ENCODE measurements around the gene TNRC18. TPM values are rescaled to one million over a fixed set of nuclear protein-coding genes. Genes with fewer than 3 reads are reported as not detected.

Gene TNRC18
- total RNA-seq, 1 experiment from 2014 or later, result 91.7 TPM

DNA sequence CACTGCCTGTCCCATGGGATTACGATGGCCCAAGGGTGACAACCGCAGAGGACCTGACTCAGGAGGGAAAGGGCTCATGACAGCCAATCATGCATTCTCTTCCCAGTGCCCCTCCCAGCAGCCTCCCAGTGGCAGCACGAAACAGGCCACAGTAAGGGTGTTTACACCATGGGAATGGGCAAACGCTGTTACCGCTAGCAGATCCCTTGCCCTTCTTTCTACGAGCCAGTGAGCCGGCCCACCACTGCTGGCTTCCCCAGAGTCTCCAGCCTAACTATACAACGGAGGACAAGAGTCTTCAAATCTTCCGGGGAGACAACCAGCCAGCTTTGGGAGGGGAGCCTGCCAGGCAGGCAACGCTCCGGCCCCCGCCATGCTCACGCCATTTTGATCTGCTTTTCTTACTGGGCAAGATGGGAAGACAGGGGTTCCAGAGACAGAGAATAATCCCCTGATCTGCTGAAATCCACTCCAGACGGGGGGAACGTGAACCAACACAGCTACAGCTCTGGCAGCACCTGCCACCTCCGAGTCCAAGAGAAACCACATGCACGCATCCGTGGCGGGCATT lies 71.1 kb downstream of the TNRC18 start:
- no peak overlapping the region for H3K27ac ChIP-seq (ENCODE audit: low read depth, low read length, poor library complexity, severe bottlenecking)
- no peaks in the 10 kb centered on the region for H3K27me3 ChIP-seq (replicated peaks; ENCODE audit: insufficient read depth, low read depth, low read length, poor library complexity)
- POLR2A ChIA-PET (ENCODE audit: low non-redundant PET), result no interaction called here
- CTCF ChIA-PET, result no interaction called here
- no peak for DNase-seq (ENCODE audit: low spot score)
- TF ChIP-seq EZH2 (IDR thresholded peaks at IDR 0.05; ENCODE audit: borderline replicate concordance, low read depth, low read length, poor library complexity, severe bottlenecking), result no peak
- TF ChIP-seq, protein P1, sequence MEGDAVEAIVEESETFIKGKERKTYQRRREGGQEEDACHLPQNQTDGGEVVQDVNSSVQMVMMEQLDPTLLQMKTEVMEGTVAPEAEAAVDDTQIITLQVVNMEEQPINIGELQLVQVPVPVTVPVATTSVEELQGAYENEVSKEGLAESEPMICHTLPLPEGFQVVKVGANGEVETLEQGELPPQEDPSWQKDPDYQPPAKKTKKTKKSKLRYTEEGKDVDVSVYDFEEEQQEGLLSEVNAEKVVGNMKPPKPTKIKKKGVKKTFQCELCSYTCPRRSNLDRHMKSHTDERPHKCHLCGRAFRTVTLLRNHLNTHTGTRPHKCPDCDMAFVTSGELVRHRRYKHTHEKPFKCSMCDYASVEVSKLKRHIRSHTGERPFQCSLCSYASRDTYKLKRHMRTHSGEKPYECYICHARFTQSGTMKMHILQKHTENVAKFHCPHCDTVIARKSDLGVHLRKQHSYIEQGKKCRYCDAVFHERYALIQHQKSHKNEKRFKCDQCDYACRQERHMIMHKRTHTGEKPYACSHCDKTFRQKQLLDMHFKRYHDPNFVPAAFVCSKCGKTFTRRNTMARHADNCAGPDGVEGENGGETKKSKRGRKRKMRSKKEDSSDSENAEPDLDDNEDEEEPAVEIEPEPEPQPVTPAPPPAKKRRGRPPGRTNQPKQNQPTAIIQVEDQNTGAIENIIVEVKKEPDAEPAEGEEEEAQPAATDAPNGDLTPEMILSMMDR (conservative IDR thresholded peaks at IDR 0.05; ENCODE audit: low read depth, low read length), result no peak
- intact Hi-C loops (cut with micrococcal nuclease; ENCODE audit: unreplicated experiment), result no loop called here
- no peaks in the 10 kb centered on the region for H3K9me3 ChIP-seq (ENCODE audit: low read depth, low read length, poor library complexity, severe bottlenecking)
- peaks cover 30% of the 10 kb centered on the region for H3K36me3 ChIP-seq (ENCODE audit: insufficient read depth, low read length, poor library complexity, severe bottlenecking)
- H3K4me1 ChIP-seq (ENCODE audit: insufficient read depth, low read length, poor library complexity, severe bottlenecking), result no peaks in the 10 kb centered on the region
- no peak overlapping the region for H3K4me3 ChIP-seq (ENCODE audit: low read depth, low read length, poor library complexity, severe bottlenecking)
- no TSS peak for BruUV-seq (replicated peaks)

DNA sequence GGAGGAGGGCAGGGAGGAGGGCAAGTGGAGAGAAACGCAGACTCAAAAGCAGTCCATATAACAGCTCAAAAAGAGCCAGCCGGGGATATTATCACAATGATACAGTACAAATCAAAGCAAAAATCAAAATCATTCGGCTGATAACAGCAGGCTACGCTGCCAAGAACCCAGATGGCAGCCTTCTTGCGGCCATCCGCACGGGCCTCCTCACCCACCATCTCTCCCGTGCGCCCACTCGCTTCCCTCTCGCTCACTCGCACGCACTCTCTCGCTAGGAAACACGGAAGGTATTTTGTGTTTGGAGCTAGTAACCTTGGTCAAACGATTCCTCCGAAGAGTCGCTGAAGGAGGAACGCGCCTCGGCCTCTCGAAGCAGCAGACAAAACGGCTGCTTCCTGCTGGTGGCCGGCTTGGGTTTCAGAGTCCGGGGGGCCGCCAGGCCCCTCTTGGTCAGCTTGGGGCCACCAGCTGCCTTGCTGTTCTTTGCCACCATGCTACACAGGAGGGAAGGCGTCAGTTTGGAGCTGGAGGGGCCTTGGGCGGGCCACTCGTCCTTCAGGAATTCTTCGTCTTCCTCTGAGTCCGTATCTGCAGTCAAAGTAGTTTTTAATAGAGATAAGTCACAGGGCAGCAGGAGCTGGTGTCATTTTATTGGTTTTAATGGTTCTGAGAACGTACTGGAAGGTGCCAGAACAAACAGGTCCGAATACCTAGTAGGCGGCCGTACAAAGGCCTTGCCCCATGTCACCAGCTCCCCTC lies 71.9 kb downstream of the TNRC18 start:
- Histone ChIP-seq H3K36me3 (ENCODE audit: insufficient read depth, low read length, poor library complexity, severe bottlenecking) (peaks cover 24% of the 10 kb centered on the region), H3K4me3 (ENCODE audit: low read depth, low read length, poor library complexity, severe bottlenecking) (no peak overlapping the region), H3K4me1 (ENCODE audit: insufficient read depth, low read length, poor library complexity, severe bottlenecking) (no peaks in the 10 kb centered on the region), H3K9me3 (ENCODE audit: low read depth, low read length, poor library complexity, severe bottlenecking) (no peaks in the 10 kb centered on the region), H3K27ac (ENCODE audit: low read depth, low read length, poor library complexity, severe bottlenecking) (no peak overlapping the region), H3K27me3 (replicated peaks; ENCODE audit: insufficient read depth, low read depth, low read length, poor library complexity) (no peaks in the 10 kb centered on the region)
- TF ChIP-seq, protein P1 (conservative IDR thresholded peaks at IDR 0.05; ENCODE audit: low read depth, low read length), result no peak
- no peak for TF ChIP-seq EZH2 (IDR thresholded peaks at IDR 0.05; ENCODE audit: borderline replicate concordance, low read depth, low read length, poor library complexity, severe bottlenecking)
- ChIA-PET POLR2A (ENCODE audit: low non-redundant PET) (no interaction called here), CTCF (no interaction called here)
- intact Hi-C loops (cut with micrococcal nuclease; ENCODE audit: unreplicated experiment), result no loop called here
- no TSS peak for BruUV-seq (replicated peaks)
- no peak for DNase-seq (ENCODE audit: low spot score)

DNA sequence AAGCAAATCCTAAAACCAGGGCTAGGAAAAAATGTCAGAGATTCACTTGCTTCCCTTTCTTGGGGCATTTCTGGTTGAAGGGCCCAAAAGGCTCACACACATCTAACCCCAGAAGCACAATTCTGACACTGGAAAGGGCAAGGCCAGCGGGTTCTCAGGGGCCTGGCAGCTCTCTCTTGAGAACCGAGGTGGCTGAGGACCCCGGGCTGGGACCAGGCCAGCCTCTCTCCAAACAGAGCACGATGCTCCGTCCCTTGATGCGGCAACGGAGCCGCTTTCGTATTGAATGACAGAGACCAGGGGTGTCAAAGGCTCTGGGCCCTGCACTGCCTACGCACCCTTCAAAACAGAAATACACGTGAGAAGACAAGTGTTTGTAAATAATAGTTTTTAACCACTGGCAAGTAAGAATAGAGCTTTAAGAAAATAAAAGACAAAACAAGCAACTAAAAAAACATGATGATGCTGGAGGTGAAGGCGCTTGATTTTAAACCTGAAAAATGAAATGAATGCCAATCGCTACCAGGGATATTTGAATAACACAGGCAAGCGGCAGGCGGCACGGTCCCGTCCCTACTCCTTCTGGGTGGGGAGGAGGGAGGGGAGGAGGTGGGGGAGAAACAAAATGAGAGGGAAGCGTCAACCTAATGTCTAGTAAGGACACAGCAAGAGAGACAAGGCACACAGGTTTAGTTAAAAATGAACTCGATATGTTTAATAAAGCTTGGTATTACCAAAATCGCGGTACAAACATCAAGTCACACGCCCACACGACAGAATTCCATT lies 72.8 kb downstream of the TNRC18 start:
- DNase-seq (ENCODE audit: low spot score), result no peak

More for the DNA sequence above, 72.8 kb downstream of the TNRC18 start:
- no TSS peak for BruUV-seq (replicated peaks)
- peaks cover 23% of the 10 kb centered on the region for H3K36me3 ChIP-seq (ENCODE audit: insufficient read depth, low read length, poor library complexity, severe bottlenecking)
- no peaks in the 10 kb centered on the region for H3K27me3 ChIP-seq (replicated peaks; ENCODE audit: insufficient read depth, low read depth, low read length, poor library complexity)
- H3K27ac ChIP-seq (ENCODE audit: low read depth, low read length, poor library complexity, severe bottlenecking), result no peak overlapping the region
- no peaks in the 10 kb centered on the region for H3K9me3 ChIP-seq (ENCODE audit: low read depth, low read length, poor library complexity, severe bottlenecking)
- ChIA-PET POLR2A (ENCODE audit: low non-redundant PET) (no interaction called here), CTCF (interaction anchor here (0.7 kb wide), 1 partner anchor 253 kb away, joined by 3 read pairs; no protein-coding TSS in a partner anchor)
- H3K4me1 ChIP-seq (ENCODE audit: insufficient read depth, low read length, poor library complexity, severe bottlenecking), result no peaks in the 10 kb centered on the region
- H3K4me3 ChIP-seq (ENCODE audit: low read depth, low read length, poor library complexity, severe bottlenecking), result no peak overlapping the region
- intact Hi-C loops (cut with micrococcal nuclease; ENCODE audit: unreplicated experiment), result no loop called here
- TF ChIP-seq EZH2 (IDR thresholded peaks at IDR 0.05; ENCODE audit: borderline replicate concordance, low read depth, low read length, poor library complexity, severe bottlenecking), result no peak
- TF ChIP-seq, protein P1 (conservative IDR thresholded peaks at IDR 0.05; ENCODE audit: low read depth, low read length), result no peak
